GM12864 (cell line): Measurements from ENCODE around the gene CNTNAP5.

Experiments
- DNase-seq: peaks from one replicate; pipeline ENCODE4 v3.0.0-alpha.2; 2011; ENCODE audit warnings: low read depth
- H3K4me3 ChIP-seq: 2 replicates; pipeline ENCODE4 v1.5.1; 2011; ENCODE audit warnings: mild to moderate bottlenecking, low read depth, low read length, control low read depth
- CTCF ChIP-seq: IDR thresholded peaks from 2 replicates; pipeline ENCODE4 v1.5.1; 2011; ENCODE audit warnings: low read depth, mild to moderate bottlenecking, moderate library complexity, low read length, control low read depth, inconsistent platforms; ENCODE audit errors: missing control alignments

Gene CNTNAP5

GRCh38 chr2:124649001-124649400 lies 623.9 kb downstream of the CNTNAP5 start:
- H3K4me3 ChIP-seq, result no peak overlapping the region
- no peak for TF ChIP-seq CTCF
- DNase-seq, result no peak

GRCh38 chr2:124652099-124652498 lies 627.0 kb downstream of the CNTNAP5 start:
- DNase-seq, result no peak
- TF ChIP-seq CTCF, result no peak
- no peak overlapping the region for H3K4me3 ChIP-seq

GRCh38 chr2:124658373-124658772 lies 633.3 kb downstream of the CNTNAP5 start:
- no peak overlapping the region for H3K4me3 ChIP-seq
- no peak for TF ChIP-seq CTCF
- DNase-seq, result no peak

GRCh38 chr2:124661558-124661957 lies 636.5 kb downstream of the CNTNAP5 start:
- DNase-seq, result no peak
- no peak overlapping the region for H3K4me3 ChIP-seq
- TF ChIP-seq CTCF, result no peak

- no peak for TF ChIP-seq CTCF
- no peak for DNase-seq
- H3K4me3 ChIP-seq, result no peak overlapping the region
These were observed 638.0 kb downstream of the CNTNAP5 start for GRCh38 chr2:124662946-124663644.

GRCh38 chr2:124663645-124663997 lies 638.5 kb downstream of the CNTNAP5 start:
- TF ChIP-seq CTCF, result no peak
- no peak overlapping the region for H3K4me3 ChIP-seq
- DNase-seq, result no peak

- H3K4me3 ChIP-seq, result no peak overlapping the region
- no peak for DNase-seq
- TF ChIP-seq CTCF, result no peak
These were observed 639.3 kb downstream of the CNTNAP5 start for GRCh38 chr2:124664363-124664762.
